ENCODE data around the gene MGAM2. TPM values are rescaled to one million over a fixed set of nuclear protein-coding genes. Genes with fewer than 3 reads are reported as not detected.

MGAM2 gene
- total RNA-seq, 1 experiment from 2014 or later: 0.10 TPM

DNA sequence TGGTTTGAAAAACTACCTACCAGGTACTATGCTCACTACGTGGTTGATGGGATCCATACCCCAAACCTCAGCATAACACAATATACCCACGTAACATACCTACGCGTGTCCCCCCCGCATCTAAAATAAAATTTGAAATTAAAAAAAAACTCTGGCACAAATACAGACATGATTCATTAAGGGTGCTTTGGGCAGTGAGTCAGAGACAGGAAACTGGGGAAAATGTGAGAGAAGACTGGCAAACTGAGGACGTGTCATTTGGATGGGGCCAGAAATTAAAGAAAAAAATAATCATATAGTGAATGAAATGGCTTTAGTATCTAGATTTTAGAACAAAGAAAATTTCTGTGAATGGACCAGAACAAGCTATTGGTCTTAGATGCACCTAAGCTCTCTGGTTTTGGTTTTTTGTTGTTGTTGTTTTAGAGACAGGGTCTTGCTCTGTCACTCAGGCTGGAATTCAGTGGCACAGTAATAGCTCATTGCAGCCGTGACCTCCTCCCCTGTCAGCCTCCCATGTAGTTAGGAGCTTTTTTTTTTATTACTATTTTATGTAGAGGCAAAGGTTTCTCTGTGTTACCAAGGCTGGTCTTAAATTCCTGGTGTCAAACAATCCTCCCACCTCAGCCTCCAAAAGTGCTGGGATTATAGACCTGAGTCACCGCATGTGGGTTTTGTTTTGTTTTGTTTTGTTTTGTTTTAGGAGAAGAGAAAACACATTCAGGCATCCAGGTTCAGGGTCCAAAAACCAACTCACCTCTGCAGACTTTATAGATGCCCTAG lies 152.3 kb downstream of the MGAM2 start:
- BruUV-seq (replicated peaks): no TSS peak
- intact Hi-C loops (cut with micrococcal nuclease; ENCODE audit: unreplicated experiment) (no loop called here), in situ Hi-C loops (cut with HindIII; ENCODE audit: low pct_unique_long_range_greater_than_20kb, low sequenced_read_pairs) (no loop called here)
- DNase-seq (ENCODE audit: low read depth, low spot score) (no peak), ATAC-seq (no peak)
- no peak overlapping the region for H3K4me3 ChIP-seq (ENCODE audit: low read depth in 2 of 2, low read length in 2 of 2)
- no peaks in the 10 kb centered on the region for H3K27me3 ChIP-seq (ENCODE audit: control insufficient read depth, insufficient read depth, low read length)
- no peaks in the 10 kb centered on the region for H3K4me1 ChIP-seq (ENCODE audit: control insufficient read depth, insufficient read depth, low read length)
- TF ChIP-seq POLR2AphosphoS5 (IDR thresholded peaks at IDR 0.05; ENCODE audit: low read depth, low read length): no peak
- TF ChIP-seq SIN3A (IDR thresholded peaks at IDR 0.05; ENCODE audit: borderline replicate concordance, insufficient read depth, low read depth, low read length): no peak
- no peak for TF ChIP-seq TCF7L2 (IDR thresholded peaks at IDR 0.05; ENCODE audit: low read depth, low read length)
- TF ChIP-seq, protein P1, sequence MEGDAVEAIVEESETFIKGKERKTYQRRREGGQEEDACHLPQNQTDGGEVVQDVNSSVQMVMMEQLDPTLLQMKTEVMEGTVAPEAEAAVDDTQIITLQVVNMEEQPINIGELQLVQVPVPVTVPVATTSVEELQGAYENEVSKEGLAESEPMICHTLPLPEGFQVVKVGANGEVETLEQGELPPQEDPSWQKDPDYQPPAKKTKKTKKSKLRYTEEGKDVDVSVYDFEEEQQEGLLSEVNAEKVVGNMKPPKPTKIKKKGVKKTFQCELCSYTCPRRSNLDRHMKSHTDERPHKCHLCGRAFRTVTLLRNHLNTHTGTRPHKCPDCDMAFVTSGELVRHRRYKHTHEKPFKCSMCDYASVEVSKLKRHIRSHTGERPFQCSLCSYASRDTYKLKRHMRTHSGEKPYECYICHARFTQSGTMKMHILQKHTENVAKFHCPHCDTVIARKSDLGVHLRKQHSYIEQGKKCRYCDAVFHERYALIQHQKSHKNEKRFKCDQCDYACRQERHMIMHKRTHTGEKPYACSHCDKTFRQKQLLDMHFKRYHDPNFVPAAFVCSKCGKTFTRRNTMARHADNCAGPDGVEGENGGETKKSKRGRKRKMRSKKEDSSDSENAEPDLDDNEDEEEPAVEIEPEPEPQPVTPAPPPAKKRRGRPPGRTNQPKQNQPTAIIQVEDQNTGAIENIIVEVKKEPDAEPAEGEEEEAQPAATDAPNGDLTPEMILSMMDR (IDR thresholded peaks at IDR 0.05): no peak
- TF ChIP-seq, protein P2, sequence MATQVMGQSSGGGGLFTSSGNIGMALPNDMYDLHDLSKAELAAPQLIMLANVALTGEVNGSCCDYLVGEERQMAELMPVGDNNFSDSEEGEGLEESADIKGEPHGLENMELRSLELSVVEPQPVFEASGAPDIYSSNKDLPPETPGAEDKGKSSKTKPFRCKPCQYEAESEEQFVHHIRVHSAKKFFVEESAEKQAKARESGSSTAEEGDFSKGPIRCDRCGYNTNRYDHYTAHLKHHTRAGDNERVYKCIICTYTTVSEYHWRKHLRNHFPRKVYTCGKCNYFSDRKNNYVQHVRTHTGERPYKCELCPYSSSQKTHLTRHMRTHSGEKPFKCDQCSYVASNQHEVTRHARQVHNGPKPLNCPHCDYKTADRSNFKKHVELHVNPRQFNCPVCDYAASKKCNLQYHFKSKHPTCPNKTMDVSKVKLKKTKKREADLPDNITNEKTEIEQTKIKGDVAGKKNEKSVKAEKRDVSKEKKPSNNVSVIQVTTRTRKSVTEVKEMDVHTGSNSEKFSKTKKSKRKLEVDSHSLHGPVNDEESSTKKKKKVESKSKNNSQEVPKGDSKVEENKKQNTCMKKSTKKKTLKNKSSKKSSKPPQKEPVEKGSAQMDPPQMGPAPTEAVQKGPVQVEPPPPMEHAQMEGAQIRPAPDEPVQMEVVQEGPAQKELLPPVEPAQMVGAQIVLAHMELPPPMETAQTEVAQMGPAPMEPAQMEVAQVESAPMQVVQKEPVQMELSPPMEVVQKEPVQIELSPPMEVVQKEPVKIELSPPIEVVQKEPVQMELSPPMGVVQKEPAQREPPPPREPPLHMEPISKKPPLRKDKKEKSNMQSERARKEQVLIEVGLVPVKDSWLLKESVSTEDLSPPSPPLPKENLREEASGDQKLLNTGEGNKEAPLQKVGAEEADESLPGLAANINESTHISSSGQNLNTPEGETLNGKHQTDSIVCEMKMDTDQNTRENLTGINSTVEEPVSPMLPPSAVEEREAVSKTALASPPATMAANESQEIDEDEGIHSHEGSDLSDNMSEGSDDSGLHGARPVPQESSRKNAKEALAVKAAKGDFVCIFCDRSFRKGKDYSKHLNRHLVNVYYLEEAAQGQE (IDR thresholded peaks at IDR 0.05; ENCODE audit: insufficient read depth in 1 of 2, low read depth in 2 of 2, low read length in 1 of 2): no peak
- no peak overlapping the region for H3K27ac ChIP-seq (ENCODE audit: low read length)
- H3K36me3 ChIP-seq (ENCODE audit: control insufficient read depth, insufficient read depth, low read length): no peaks in the 10 kb centered on the region
- H3K9me3 ChIP-seq (ENCODE audit: control insufficient read depth, insufficient read depth, low read depth, low read length): no peaks in the 10 kb centered on the region
- CTCF ChIA-PET: no interaction called here
- POLR2A ChIA-PET: no interaction called here

Other genes with a start within 250 kb of the MGAM2 start
- not detected for gene OR9A4, start 195.3 kb upstream of the MGAM2 start, total RNA-seq (2021; ENCODE audit: unreplicated experiment)
- gene CLEC5A, start 164.7 kb upstream of the MGAM2 start, total RNA-seq (2021; ENCODE audit: unreplicated experiment): not detected
- not detected for gene TAS2R38, start 137.9 kb upstream of the MGAM2 start, total RNA-seq (2021; ENCODE audit: unreplicated experiment)
- 0.03 TPM for gene MGAM, start 115.8 kb upstream of the MGAM2 start, total RNA-seq (2021; ENCODE audit: unreplicated experiment)
- not detected for gene PRSS58, start 146.3 kb downstream of the MGAM2 start, total RNA-seq (2021; ENCODE audit: unreplicated experiment)

Measured in Panc1 (cell line).